ENCODE measurements around the gene MED27. TPM values are rescaled to one million over a fixed set of nuclear protein-coding genes. Genes with fewer than 3 reads are reported as not detected.

Gene MED27
- total and polyA plus RNA-seq, 2 experiments from 2014 or later, result 17.2 to 32.1 TPM

DNA sequence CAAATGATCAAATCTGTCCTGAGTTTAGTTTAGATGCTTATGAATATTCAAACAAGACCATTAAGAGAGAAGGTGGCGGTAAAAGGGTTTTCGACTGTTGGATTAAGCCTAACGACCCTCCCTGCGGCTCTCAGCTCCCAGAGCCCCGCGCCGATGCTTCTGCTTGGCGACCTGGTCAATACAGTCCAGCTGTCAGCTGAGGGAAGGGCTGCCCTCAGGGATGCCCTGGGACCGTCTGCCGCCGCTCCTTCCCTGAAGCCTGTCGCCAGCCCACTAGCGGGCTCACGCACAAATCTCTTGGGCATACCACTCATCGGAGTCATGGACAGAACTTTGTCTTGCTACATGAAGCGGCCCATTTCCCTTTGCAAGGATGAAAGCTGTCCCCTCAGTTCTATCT is 203.2 kb downstream of the MED27 start:
- Histone ChIP-seq H3K27me3 (no peaks in the 10 kb centered on the region), H3K4me1 (ENCODE audit: insufficient read depth) (no peaks in the 10 kb centered on the region), H3K79me2 (no peaks in the 10 kb centered on the region), H3K9me2 (replicated peaks; ENCODE audit: insufficient read depth) (no peaks in the 10 kb centered on the region), H4K20me1 (ENCODE audit: insufficient read depth, poor library complexity, severe bottlenecking) (no peaks in the 10 kb centered on the region), H2AFZ (no peak overlapping the region), H3K27ac (no peak overlapping the region), H3K4me2 (no peak overlapping the region), H3K4me3 (no peak overlapping the region), H3K9me3 (ENCODE audit: low read depth) (no peaks in the 10 kb centered on the region), H3K36me3 (replicated peaks; ENCODE audit: insufficient read depth, low read depth) (no peaks in the 10 kb centered on the region)
- TF ChIP-seq, protein P1, sequence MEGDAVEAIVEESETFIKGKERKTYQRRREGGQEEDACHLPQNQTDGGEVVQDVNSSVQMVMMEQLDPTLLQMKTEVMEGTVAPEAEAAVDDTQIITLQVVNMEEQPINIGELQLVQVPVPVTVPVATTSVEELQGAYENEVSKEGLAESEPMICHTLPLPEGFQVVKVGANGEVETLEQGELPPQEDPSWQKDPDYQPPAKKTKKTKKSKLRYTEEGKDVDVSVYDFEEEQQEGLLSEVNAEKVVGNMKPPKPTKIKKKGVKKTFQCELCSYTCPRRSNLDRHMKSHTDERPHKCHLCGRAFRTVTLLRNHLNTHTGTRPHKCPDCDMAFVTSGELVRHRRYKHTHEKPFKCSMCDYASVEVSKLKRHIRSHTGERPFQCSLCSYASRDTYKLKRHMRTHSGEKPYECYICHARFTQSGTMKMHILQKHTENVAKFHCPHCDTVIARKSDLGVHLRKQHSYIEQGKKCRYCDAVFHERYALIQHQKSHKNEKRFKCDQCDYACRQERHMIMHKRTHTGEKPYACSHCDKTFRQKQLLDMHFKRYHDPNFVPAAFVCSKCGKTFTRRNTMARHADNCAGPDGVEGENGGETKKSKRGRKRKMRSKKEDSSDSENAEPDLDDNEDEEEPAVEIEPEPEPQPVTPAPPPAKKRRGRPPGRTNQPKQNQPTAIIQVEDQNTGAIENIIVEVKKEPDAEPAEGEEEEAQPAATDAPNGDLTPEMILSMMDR (IDR thresholded peaks at IDR 0.05; ENCODE audit: poor library complexity), result no peak
- TF ChIP-seq EZH2 (IDR thresholded peaks at IDR 0.05; ENCODE audit: borderline replicate concordance), result no peak
- TF ChIP-seq EZH2phosphoT487 (IDR thresholded peaks at IDR 0.05; ENCODE audit: low read depth, severe bottlenecking, unreplicated experiment), result no peak
- WGBS (ENCODE audit: low lambda C conversion rate, missing lambda C conversion rate), result 93% methylated on average over 16 of the region's 16 CpGs
- DNase-seq (ENCODE audit: low spot score), result no peak

DNA sequence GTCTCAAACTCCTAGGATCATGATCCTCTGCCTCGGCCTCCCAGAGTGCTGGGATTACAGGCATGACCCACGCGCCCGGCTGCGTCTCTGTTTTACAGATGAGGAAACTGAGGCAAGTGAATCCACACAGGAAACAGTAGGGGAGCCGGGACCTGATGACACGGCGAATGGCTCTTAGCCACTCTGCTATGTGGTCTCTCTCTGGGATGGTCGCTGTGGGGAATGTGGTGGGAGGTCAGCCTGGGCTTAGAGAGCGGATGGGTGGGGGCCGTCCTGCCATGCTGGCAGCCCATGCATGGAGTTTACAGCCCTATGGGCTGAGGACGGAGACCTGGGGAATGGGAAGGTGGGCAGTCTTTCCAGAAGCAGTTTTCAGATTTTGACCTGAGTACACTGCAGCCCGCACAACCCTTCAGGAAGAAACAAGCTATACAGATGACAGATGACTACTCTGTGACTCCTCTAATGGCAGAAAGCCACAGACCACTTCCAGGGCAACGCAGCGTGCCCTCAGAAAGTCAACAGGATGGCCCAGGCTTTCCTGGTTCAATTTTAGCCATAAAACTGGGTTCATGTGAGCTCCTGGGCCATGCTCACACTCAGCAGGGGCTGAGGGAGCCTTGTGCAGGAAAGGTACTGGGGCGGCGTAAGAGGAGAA is 203.7 kb downstream of the MED27 start:
- no peaks in the 10 kb centered on the region for H3K9me2 ChIP-seq (replicated peaks; ENCODE audit: insufficient read depth)
- H3K36me3 ChIP-seq (replicated peaks; ENCODE audit: insufficient read depth, low read depth), result no peaks in the 10 kb centered on the region
- no peak overlapping the region for H2AFZ ChIP-seq
- no peak for DNase-seq (ENCODE audit: low spot score)
- H3K27me3 ChIP-seq, result no peaks in the 10 kb centered on the region
- TF ChIP-seq, protein P1 (IDR thresholded peaks at IDR 0.05; ENCODE audit: poor library complexity), result no peak
- TF ChIP-seq EZH2phosphoT487 (IDR thresholded peaks at IDR 0.05; ENCODE audit: low read depth, severe bottlenecking, unreplicated experiment) (no peak), EZH2 (IDR thresholded peaks at IDR 0.05; ENCODE audit: borderline replicate concordance) (no peak)
- no peaks in the 10 kb centered on the region for H3K4me1 ChIP-seq (ENCODE audit: insufficient read depth)
- no peaks in the 10 kb centered on the region for H4K20me1 ChIP-seq (ENCODE audit: insufficient read depth, poor library complexity, severe bottlenecking)
- H3K4me2 ChIP-seq, result no peak overlapping the region
- no peak overlapping the region for H3K27ac ChIP-seq
- no peaks in the 10 kb centered on the region for H3K79me2 ChIP-seq
- WGBS (ENCODE audit: low lambda C conversion rate, missing lambda C conversion rate), result 95% methylated on average over 16 of the region's 17 CpGs
- H3K9me3 ChIP-seq (ENCODE audit: low read depth), result no peaks in the 10 kb centered on the region
- no peak overlapping the region for H3K4me3 ChIP-seq

DNA sequence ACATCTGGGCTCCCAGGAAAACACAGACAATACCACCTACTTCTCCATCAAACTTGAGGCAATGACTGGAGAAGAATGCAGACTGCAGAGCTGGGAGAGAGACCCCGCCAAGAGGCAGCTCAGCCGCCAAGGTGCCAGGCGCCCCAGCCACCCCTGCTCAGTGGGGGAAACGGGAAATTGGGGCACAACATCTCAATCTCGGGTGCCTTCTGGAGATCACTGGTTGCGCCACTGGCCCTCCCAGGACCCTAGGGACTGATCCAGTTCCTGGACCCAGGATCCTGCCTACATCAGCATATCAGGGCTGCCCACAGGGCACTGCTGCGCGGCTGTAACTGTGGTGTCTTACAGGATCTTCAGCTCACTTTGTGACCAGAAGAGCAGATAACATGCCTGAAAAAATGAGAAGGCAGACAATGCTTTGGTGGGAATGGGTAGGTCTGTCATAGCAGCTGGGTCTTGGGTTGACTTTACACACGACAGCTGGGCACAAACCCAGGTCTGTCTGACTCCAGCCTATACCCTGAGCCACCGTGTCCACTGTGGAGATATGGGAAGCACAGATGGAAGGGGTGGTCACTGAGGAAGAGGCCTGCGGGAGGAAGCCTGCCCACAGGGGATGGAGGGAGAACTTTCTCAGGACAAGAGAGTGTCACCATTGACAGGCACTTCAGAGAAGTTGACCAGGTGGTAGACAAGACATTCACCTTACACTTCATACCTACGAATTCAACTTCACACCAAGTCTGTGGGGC is 204.6 kb downstream of the MED27 start:
- TF ChIP-seq EZH2phosphoT487 (IDR thresholded peaks at IDR 0.05; ENCODE audit: low read depth, severe bottlenecking, unreplicated experiment), result no peak
- TF ChIP-seq, protein P1 (IDR thresholded peaks at IDR 0.05; ENCODE audit: poor library complexity), result no peak
- H3K27me3 ChIP-seq, result no peaks in the 10 kb centered on the region
- no peak overlapping the region for H2AFZ ChIP-seq
- no peak overlapping the region for H3K4me2 ChIP-seq
- no peak for DNase-seq (ENCODE audit: low spot score)
- no peaks in the 10 kb centered on the region for H3K36me3 ChIP-seq (replicated peaks; ENCODE audit: insufficient read depth, low read depth)
- WGBS (ENCODE audit: low lambda C conversion rate, missing lambda C conversion rate), result 95% methylated on average over 12 of the region's 12 CpGs
- no peaks in the 10 kb centered on the region for H3K9me2 ChIP-seq (replicated peaks; ENCODE audit: insufficient read depth)
- no peaks in the 10 kb centered on the region for H4K20me1 ChIP-seq (ENCODE audit: insufficient read depth, poor library complexity, severe bottlenecking)
- no peaks in the 10 kb centered on the region for H3K79me2 ChIP-seq
- no peak overlapping the region for H3K27ac ChIP-seq
- no peak overlapping the region for H3K4me3 ChIP-seq
- H3K4me1 ChIP-seq (ENCODE audit: insufficient read depth), result no peaks in the 10 kb centered on the region
- no peaks in the 10 kb centered on the region for H3K9me3 ChIP-seq (ENCODE audit: low read depth)

All from hepatocyte (in vitro differentiated cells).